ENCODE data around the gene FAM32A.

FAM32A gene

DNA sequence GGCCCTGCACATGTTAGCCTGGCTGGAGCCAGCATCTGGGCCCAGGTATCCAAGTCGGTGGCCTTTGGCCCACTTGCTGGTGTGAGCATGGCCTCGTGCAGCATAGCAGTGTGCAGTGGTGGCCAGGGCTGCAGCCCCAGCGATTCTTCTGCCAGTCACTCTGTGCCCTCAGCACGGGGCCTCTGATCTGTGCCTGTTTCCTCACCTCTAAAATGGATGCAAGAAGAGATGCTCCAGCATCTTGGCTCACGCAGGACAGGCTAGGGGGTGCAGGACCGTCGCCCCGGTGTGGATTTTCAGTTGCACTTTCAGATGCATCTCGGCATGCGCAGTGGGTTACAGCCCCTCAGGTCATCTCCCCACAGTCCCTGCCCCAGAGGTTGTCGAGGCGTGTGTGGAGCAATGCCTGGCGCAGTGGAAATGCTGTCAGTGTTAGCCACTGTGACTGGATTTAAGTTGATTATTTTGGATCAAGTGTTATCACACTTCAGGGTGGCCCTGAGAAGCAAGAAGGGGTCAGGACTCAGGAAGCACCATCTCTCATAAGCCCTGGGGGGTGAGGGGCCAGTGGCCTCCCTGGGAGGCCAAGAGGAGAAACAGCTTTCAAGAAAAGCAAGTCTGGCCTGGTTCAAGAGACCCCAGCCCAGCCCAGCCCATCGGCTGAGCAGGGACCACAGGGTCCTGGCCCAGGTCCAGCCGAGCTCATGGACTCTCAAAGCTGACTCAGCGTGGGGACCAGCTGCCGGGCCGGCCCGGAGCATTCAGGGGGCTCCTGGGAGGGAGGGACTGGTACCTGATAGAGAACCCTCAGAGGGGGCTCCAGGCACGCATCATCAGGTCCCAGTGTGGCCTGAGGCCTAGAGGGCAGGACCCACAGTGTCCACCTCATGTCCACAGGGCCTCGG is 40.3 kb downstream of the FAM32A start:
- DNase-seq (ENCODE audit: low spot score): no peak

GRCh38 chr19:16226184-16226591 is 41.0 kb downstream of the FAM32A start:
- no peak for DNase-seq (ENCODE audit: low spot score)

GRCh38 chr19:16226878-16227836 is 41.9 kb downstream of the FAM32A start:
- DNase-seq (ENCODE audit: low spot score): no peak

- no peak for DNase-seq (ENCODE audit: low spot score)
These were observed 42.8 kb downstream of the FAM32A start for GRCh38 chr19:16227837-16228636.

DNA sequence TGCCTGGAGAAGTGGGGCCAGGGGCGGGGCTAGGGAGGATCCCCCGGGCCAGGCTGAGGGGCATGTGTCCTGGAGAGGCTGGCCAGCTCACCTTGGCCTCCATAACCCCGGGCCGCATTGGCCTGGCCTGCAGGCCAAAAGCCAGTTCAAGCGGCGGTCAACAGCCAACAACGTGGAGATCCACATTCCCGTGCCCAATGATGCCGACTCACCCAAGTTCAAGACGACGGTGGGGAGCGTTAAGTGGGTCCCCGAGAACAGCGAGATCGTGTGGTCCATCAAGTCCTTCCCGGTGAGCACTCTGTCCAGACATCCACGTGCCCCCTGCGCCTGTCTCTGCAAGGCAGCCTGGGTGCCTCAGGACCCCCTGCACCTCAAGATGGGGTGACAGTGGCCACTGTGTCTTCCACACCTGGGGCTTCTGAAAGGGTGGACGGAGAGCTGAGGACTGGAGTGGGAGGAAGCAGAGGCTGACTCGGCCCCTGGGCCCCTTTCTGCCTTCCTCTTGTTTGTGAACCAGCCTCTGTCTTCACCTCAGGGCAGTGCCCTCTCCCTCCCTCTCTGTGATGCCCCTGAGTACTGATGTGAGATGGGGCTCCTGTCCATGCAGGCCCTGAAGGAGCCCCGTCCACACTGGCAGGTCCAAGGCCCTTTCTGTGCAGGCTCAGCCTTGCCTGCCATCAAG is 43.6 kb downstream of the FAM32A start:
- DNase-seq (ENCODE audit: low spot score): no peak

DNA sequence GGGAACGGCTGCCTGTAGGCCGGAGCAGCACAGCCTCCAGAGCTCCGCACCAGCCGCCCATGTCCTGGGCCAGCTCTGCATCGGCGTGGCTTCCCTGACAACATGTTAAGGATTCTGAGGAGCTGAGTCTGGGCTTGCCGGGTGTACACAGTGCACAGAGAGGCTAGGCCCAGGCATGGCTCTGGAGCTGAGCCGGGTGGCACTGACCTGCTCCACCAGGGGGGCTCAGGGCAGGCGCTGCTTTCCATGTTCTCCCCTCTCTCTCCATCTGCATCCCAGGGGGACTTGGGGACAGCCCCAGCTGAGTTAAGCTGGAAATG is 44.1 kb downstream of the FAM32A start:
- no peak for DNase-seq (ENCODE audit: low spot score)

GRCh38 chr19:16232127-16232526 is 46.9 kb downstream of the FAM32A start:
- DNase-seq (ENCODE audit: low spot score): no peak

GRCh38 chr19:16232568-16232967 is 47.4 kb downstream of the FAM32A start:
- no peak for DNase-seq (ENCODE audit: low spot score)

DNA sequence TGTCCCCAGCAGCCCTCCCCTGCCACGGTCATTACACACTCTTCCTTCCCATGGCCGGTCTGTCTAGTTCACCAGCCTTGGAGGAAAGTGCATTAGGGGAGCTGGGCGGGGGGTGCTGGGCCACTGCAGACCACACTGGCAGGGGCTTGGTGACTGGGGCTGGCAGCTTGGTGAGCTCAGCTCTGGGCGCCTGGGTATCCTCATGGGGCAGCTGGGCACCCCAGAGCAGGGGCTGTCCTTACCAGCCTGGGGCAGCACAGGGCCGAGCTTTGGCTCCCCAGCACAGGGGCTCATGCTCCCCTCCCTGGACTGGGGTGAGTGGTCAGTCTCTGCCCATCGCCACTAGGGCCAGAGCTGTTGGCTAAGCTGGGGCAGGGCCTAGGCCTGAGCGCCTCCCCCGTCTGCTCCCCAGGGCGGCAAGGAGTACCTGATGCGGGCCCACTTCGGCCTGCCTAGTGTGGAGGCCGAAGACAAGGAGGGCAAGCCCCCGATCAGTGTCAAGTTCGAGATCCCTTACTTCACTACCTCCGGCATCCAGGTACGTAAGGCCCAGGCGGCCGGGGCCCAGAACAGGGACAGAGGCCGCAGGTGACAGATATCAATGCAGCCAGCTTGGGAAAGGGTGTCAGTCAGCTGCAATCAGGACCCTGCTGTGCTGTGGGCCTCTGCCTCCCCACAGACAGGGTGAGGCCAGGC is 48.0 kb downstream of the FAM32A start:
- no peak for DNase-seq (ENCODE audit: low spot score)

DNA sequence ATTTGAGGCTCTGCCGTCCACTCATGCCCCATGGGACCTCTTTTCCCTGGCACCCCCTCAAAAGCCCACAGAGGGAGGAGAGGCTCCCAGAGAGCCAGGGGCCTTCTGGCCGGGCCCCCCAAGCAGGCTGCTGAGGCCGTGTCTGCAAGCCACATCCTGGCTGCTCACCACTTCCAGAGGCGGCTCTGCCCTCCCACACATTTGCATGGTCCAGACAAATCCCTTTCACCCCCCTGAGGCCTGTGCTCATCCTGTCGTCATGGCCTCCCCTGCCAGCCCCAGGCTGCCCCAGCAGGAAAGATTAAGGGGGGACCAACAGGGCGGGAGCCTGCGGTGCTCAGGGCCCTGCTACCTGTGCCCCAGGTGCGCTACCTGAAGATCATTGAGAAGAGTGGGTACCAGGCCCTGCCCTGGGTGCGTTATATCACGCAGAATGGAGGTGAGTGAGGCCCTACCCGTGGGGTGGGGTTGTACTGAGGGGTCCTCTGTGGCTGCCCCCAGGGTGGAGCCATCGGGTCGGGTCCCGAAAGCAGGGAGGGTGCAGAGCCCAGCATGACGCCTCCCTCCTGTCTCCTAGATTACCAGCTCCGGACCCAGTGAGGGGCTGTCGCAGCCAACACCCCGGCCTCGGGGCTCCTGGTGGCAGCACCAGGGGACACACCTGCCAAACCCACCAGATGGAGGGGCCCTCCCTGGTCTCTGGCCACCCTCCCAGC is 48.8 kb downstream of the FAM32A start:
- DNase-seq (ENCODE audit: low spot score): no peak

GRCh38 chr19:16234552-16235445 is 49.6 kb downstream of the FAM32A start:
- DNase-seq (ENCODE audit: low spot score): no peak

DNA sequence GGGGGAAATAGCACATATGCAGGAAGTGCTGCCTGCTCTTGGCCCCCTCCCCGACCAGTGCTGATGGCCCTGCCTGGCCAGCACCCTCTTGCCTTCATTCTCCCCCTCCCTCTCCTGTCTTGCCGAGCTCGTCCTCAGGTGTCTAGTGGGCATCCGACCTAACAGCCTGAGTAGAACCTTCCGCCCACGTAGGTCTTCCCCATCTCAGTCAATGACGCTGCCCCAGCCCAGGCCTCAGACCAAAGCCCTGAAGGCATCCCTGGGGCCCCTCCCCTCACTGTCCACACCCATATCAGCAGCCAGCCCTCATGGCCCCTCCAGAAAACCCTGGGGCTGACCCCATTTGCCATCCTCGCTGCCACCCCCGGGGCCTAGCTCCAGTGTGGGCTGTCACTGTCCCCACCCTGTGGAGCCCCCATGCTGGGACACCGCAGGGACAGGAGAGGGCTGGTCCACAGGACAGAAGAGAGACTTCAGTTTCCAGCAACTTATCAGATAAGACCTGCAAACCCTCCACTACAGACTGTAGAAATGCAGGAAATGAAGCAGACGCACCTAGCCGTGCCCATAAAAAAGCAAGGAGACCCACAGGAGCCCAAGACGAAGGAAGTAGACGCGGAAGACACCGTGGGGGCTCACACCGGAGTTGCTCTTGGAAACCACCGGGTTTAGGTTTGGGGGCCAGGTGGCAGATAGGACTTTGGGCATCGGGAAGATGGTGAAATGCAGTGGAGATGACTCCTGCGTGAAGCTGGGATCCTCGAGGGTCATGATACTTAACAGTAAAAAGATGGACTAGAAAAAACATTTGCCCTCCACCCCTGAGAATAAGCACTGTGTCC is 50.8 kb downstream of the FAM32A start:
- DNase-seq (ENCODE audit: low spot score): no peak

Data from CD4-positive, alpha-beta T cell treated with Interleukin-15 for 4 hours (primary cell).